ENCODE results near the gene SASH3. TPM values are rescaled to one million over a fixed set of nuclear protein-coding genes. Genes with fewer than 3 reads are reported as not detected.

SASH3 gene
- total RNA-seq, 1 experiment from 2014 or later, result not detected

DNA sequence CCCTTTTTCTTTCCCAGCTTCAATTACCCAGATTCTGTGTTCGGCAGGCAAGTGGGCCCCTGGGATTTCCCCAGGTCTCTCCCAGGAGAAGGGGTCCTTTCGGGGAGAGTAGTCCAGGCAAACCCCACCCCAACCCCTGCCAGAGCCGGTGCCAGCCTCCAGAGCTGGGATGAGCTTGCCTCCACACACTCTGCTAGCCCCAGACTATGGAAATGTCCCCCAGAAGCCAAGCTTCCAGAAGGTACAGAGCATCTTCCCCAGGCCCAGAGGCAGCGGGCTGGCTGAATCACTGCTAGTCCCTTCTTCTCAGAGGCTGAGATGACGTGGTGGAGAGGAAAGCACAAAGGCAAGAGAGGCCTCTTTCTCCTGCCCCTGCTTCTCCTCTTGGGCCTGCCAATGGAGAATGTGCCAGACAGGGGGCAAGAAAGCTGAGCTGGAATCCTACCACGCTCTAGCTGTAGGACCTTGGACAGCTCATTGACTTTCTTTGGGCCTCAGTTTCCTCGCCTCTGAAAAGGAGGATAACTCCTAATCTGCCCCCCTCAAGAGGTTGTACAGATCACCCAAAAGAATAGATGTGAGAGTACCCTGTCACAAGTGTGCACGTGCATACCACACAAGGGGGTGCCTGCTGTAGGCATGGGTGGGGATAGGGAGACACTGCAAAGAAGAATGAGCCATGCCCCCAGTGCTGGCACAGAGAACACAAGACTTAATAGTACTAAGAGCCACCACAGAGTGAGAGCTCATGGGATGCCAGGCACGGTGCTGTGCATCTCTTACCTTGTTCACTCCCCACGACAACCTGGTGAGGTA is 2.1 kb downstream of the SASH3 start:
- Histone ChIP-seq H2AFZ (ENCODE audit: low read length) (no peak overlapping the region), H3K4me1 (ENCODE audit: insufficient read depth, low read length) (peaks cover 9% of the 10 kb centered on the region), H3K9me2 (replicated peaks; ENCODE audit: low read length) (no peaks in the 10 kb centered on the region), H3K9me3 (ENCODE audit: low read length) (no peaks in the 10 kb centered on the region), H3K9ac (ENCODE audit: low read length) (no peak overlapping the region), H3K79me2 (ENCODE audit: low read length) (no peaks in the 10 kb centered on the region), H3K4me3 (ENCODE audit: low read length) (no peak overlapping the region), H3K36me3 (ENCODE audit: low read depth, low read length) (no peaks in the 10 kb centered on the region), H3K27ac (ENCODE audit: low read length) (no peak overlapping the region), H3F3A (ENCODE audit: low read length, unreplicated experiment) (no peaks in the 10 kb centered on the region), H3K4me2 (ENCODE audit: low read length) (no peak overlapping the region), H3K27me3 (ENCODE audit: low read length) (no peaks in the 10 kb centered on the region), H4K20me1 (ENCODE audit: low read length) (no peaks in the 10 kb centered on the region)
- ChIA-PET CTCF (no interaction called here), POLR2A (ENCODE audit: unreplicated experiment) (no interaction called here)
- no TSS peak for BruUV-seq (replicated peaks)
- TF ChIP-seq EZH2 (IDR thresholded peaks at IDR 0.05; ENCODE audit: low read length, unreplicated experiment), result no peak
- no peak for TF ChIP-seq EZH2phosphoT487 (IDR thresholded peaks at IDR 0.05; ENCODE audit: borderline replicate concordance, low read length)
- TF ChIP-seq, protein P1, sequence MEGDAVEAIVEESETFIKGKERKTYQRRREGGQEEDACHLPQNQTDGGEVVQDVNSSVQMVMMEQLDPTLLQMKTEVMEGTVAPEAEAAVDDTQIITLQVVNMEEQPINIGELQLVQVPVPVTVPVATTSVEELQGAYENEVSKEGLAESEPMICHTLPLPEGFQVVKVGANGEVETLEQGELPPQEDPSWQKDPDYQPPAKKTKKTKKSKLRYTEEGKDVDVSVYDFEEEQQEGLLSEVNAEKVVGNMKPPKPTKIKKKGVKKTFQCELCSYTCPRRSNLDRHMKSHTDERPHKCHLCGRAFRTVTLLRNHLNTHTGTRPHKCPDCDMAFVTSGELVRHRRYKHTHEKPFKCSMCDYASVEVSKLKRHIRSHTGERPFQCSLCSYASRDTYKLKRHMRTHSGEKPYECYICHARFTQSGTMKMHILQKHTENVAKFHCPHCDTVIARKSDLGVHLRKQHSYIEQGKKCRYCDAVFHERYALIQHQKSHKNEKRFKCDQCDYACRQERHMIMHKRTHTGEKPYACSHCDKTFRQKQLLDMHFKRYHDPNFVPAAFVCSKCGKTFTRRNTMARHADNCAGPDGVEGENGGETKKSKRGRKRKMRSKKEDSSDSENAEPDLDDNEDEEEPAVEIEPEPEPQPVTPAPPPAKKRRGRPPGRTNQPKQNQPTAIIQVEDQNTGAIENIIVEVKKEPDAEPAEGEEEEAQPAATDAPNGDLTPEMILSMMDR (conservative IDR thresholded peaks at IDR 0.05; ENCODE audit: low read depth, low read length), result no peak
- no peak for DNase-seq
- intact Hi-C loops (cut with micrococcal nuclease), result no loop called here
- no peak for ATAC-seq

DNA sequence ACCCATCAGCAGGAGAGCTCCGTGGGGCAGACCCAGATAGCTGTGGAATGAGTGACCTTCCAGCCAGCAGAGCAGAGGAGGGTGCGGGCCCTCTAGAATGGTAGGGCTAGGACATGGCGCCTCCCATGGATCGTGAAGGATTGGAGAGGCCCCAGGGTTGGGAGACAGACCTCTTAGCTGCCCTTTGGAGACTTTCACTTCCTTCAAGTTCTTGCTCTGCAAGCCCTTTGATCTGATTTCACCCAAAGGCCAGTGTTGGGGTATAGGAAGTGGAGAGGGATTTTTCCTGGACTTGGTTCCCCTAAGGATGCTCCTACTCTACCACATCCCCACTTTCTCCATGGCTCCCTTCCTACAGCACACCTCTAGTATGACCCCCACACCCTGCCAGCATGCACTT is 3.0 kb downstream of the SASH3 start:
- Histone ChIP-seq H4K20me1 (ENCODE audit: low read length) (no peaks in the 10 kb centered on the region), H3F3A (ENCODE audit: low read length, unreplicated experiment) (no peaks in the 10 kb centered on the region), H3K9me2 (replicated peaks; ENCODE audit: low read length) (no peaks in the 10 kb centered on the region), H2AFZ (ENCODE audit: low read length) (no peak overlapping the region), H3K4me3 (ENCODE audit: low read length) (no peak overlapping the region), H3K9ac (ENCODE audit: low read length) (no peak overlapping the region), H3K79me2 (ENCODE audit: low read length) (no peaks in the 10 kb centered on the region), H3K27ac (ENCODE audit: low read length) (no peak overlapping the region), H3K4me1 (ENCODE audit: insufficient read depth, low read length) (peaks cover under 1% of the 10 kb centered on the region; the same call in 1 of the 2 replicates), H3K36me3 (ENCODE audit: low read depth, low read length) (no peaks in the 10 kb centered on the region), H3K27me3 (ENCODE audit: low read length) (no peaks in the 10 kb centered on the region), H3K9me3 (ENCODE audit: low read length) (no peaks in the 10 kb centered on the region), H3K4me2 (ENCODE audit: low read length) (no peak overlapping the region)
- DNase-seq (no peak), ATAC-seq (no peak)
- ChIA-PET CTCF (no interaction called here), POLR2A (ENCODE audit: unreplicated experiment) (no interaction called here)
- no TSS peak for BruUV-seq (replicated peaks)
- intact Hi-C loops (cut with micrococcal nuclease), result no loop called here
- TF ChIP-seq, protein P1 (conservative IDR thresholded peaks at IDR 0.05; ENCODE audit: low read depth, low read length), result no peak
- TF ChIP-seq EZH2 (IDR thresholded peaks at IDR 0.05; ENCODE audit: low read length, unreplicated experiment) (no peak), EZH2phosphoT487 (IDR thresholded peaks at IDR 0.05; ENCODE audit: borderline replicate concordance, low read length) (no peak)

DNA sequence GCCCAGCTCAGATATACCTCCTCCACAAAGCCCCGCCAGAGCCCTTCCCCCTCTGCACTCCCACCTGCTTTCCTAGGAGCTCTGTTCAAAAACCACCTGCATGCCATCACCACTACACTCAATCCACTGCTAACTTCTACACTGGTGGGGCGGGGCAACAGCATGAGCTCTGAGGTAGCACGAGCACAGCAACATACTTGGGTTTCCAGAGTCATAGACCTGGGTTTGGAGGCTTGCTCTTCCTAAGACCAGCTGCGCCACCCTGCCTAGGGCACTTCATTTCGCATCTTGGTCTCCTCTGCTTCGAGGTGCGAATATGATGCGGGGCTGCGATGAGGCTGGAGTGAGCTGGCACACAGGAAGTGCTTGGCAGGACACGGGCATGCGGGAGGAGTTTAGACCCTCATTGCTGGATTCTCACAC is 3.6 kb downstream of the SASH3 start:
- Histone ChIP-seq H3K36me3 (ENCODE audit: low read depth, low read length) (no peaks in the 10 kb centered on the region), H3K9me3 (ENCODE audit: low read length) (no peaks in the 10 kb centered on the region), H3F3A (ENCODE audit: low read length, unreplicated experiment) (no peaks in the 10 kb centered on the region), H3K27me3 (ENCODE audit: low read length) (no peaks in the 10 kb centered on the region), H3K4me3 (ENCODE audit: low read length) (no peak overlapping the region), H3K4me1 (ENCODE audit: insufficient read depth, low read length) (no peaks in the 10 kb centered on the region), H2AFZ (ENCODE audit: low read length) (no peak overlapping the region), H3K9ac (ENCODE audit: low read length) (no peak overlapping the region), H3K4me2 (ENCODE audit: low read length) (no peak overlapping the region), H4K20me1 (ENCODE audit: low read length) (no peaks in the 10 kb centered on the region), H3K79me2 (ENCODE audit: low read length) (no peaks in the 10 kb centered on the region), H3K9me2 (replicated peaks; ENCODE audit: low read length) (no peaks in the 10 kb centered on the region), H3K27ac (ENCODE audit: low read length) (no peak overlapping the region)
- intact Hi-C loops (cut with micrococcal nuclease), result no loop called here
- ATAC-seq (no peak), DNase-seq (no peak)
- CTCF ChIA-PET, result no interaction called here
- TF ChIP-seq, protein P1 (conservative IDR thresholded peaks at IDR 0.05; ENCODE audit: low read depth, low read length), result no peak
- TF ChIP-seq EZH2 (IDR thresholded peaks at IDR 0.05; ENCODE audit: low read length, unreplicated experiment) (no peak), EZH2phosphoT487 (IDR thresholded peaks at IDR 0.05; ENCODE audit: borderline replicate concordance, low read length) (no peak)
- BruUV-seq (replicated peaks), result no TSS peak
- POLR2A ChIA-PET (ENCODE audit: unreplicated experiment), result no interaction called here
